ENCODE data around the gene PAPPA2. TPM values are rescaled to one million over a fixed set of nuclear protein-coding genes. Genes with fewer than 3 reads are reported as not detected.

Gene PAPPA2
- total RNA-seq, 1 experiment from 2014 or later = 0.06 TPM

DNA sequence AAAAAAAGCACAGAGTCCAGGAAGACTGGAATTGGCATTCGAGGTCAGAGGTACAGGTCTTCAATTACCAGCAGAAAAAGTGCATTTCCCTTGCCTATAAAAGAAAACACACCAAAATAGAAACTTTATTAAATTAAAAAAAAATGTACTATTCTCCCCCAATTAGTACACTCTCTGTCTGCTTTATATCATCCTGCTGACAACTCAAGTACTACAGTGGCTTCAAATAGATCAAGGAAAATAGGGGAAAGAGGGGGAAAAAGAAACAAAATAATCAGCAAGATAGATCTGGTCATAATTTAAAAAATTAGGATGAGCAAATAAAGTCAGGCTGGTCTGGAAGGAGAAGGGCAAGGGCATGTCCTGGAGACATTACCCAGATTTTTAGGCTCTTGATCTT lies 315.1 kb downstream of the PAPPA2 start:
- Histone ChIP-seq H3K27ac (ENCODE audit: low read depth, low read length, poor library complexity, severe bottlenecking) (no peak overlapping the region), H3K4me1 (ENCODE audit: insufficient read depth, low read length, poor library complexity, severe bottlenecking) (no peaks in the 10 kb centered on the region), H3K36me3 (ENCODE audit: insufficient read depth, low read length, poor library complexity, severe bottlenecking) (no peaks in the 10 kb centered on the region), H3K27me3 (replicated peaks; ENCODE audit: insufficient read depth, low read depth, low read length, poor library complexity) (peaks cover 29% of the 10 kb centered on the region), H3K9me3 (ENCODE audit: low read depth, low read length, poor library complexity, severe bottlenecking) (no peaks in the 10 kb centered on the region), H3K4me3 (ENCODE audit: low read depth, low read length, poor library complexity, severe bottlenecking) (no peak overlapping the region)
- CTCF ChIA-PET = no interaction called here
- intact Hi-C loops (cut with micrococcal nuclease; ENCODE audit: unreplicated experiment) = loop anchor here (10.0 kb wide), 1 partner anchor 57 kb away; no protein-coding TSS in a partner anchor
- no peak for TF ChIP-seq EZH2 (IDR thresholded peaks at IDR 0.05; ENCODE audit: borderline replicate concordance, low read depth, low read length, poor library complexity, severe bottlenecking)
- TF ChIP-seq, protein P1, sequence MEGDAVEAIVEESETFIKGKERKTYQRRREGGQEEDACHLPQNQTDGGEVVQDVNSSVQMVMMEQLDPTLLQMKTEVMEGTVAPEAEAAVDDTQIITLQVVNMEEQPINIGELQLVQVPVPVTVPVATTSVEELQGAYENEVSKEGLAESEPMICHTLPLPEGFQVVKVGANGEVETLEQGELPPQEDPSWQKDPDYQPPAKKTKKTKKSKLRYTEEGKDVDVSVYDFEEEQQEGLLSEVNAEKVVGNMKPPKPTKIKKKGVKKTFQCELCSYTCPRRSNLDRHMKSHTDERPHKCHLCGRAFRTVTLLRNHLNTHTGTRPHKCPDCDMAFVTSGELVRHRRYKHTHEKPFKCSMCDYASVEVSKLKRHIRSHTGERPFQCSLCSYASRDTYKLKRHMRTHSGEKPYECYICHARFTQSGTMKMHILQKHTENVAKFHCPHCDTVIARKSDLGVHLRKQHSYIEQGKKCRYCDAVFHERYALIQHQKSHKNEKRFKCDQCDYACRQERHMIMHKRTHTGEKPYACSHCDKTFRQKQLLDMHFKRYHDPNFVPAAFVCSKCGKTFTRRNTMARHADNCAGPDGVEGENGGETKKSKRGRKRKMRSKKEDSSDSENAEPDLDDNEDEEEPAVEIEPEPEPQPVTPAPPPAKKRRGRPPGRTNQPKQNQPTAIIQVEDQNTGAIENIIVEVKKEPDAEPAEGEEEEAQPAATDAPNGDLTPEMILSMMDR (conservative IDR thresholded peaks at IDR 0.05; ENCODE audit: low read depth, low read length) = no peak
- DNase-seq (ENCODE audit: low spot score) = no peak
- no TSS peak for BruUV-seq (replicated peaks)
- POLR2A ChIA-PET (ENCODE audit: low non-redundant PET) = no interaction called here

DNA sequence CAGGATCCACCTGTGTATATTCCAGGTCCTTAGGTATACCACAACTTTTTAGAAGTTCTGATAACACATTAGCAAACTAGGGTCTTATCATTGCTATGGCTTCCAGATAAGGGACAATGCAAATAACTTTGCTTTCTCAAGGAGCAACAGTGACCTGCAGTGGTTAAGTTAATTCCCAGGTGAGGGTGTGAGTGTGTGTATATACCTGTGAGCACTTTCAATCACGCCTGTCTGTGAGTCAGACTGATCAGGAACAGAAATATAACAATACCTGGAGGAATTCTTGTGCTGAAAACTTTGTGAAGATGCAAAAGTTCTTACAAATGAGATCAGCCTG lies 317.0 kb downstream of the PAPPA2 start:
- POLR2A ChIA-PET (ENCODE audit: low non-redundant PET) = no interaction called here
- no TSS peak for BruUV-seq (replicated peaks)
- DNase-seq (ENCODE audit: low spot score) = no peak

GRCh38 chr1:176783309-176783708 lies 320.3 kb downstream of the PAPPA2 start:
- H3K27me3 ChIP-seq (replicated peaks; ENCODE audit: insufficient read depth, low read depth, low read length, poor library complexity) = peaks cover 17% of the 10 kb centered on the region
- H3K36me3 ChIP-seq (ENCODE audit: insufficient read depth, low read length, poor library complexity, severe bottlenecking) = no peaks in the 10 kb centered on the region
- ChIA-PET CTCF (no interaction called here), POLR2A (ENCODE audit: low non-redundant PET) (no interaction called here)
- no peaks in the 10 kb centered on the region for H3K4me1 ChIP-seq (ENCODE audit: insufficient read depth, low read length, poor library complexity, severe bottlenecking)
- DNase-seq (ENCODE audit: low spot score) = no peak
- H3K4me3 ChIP-seq (ENCODE audit: low read depth, low read length, poor library complexity, severe bottlenecking) = no peak overlapping the region
- H3K27ac ChIP-seq (ENCODE audit: low read depth, low read length, poor library complexity, severe bottlenecking) = no peak overlapping the region
- no peaks in the 10 kb centered on the region for H3K9me3 ChIP-seq (ENCODE audit: low read depth, low read length, poor library complexity, severe bottlenecking)
- TF ChIP-seq EZH2 (IDR thresholded peaks at IDR 0.05; ENCODE audit: borderline replicate concordance, low read depth, low read length, poor library complexity, severe bottlenecking) = no peak
- TF ChIP-seq, protein P1 (conservative IDR thresholded peaks at IDR 0.05; ENCODE audit: low read depth, low read length) = no peak
- BruUV-seq (replicated peaks) = no TSS peak
- intact Hi-C loops (cut with micrococcal nuclease; ENCODE audit: unreplicated experiment) = no loop called here

More for the DNA sequence above, 317.0 kb downstream of the PAPPA2 start:
- H3K27ac ChIP-seq (ENCODE audit: low read depth, low read length, poor library complexity, severe bottlenecking) = no peak overlapping the region
- TF ChIP-seq, protein P1 (conservative IDR thresholded peaks at IDR 0.05; ENCODE audit: low read depth, low read length) = no peak
- no peak for TF ChIP-seq EZH2 (IDR thresholded peaks at IDR 0.05; ENCODE audit: borderline replicate concordance, low read depth, low read length, poor library complexity, severe bottlenecking)
- intact Hi-C loops (cut with micrococcal nuclease; ENCODE audit: unreplicated experiment) = loop anchor here (10.0 kb wide), 1 partner anchor 55 kb away; no protein-coding TSS in a partner anchor
- no peaks in the 10 kb centered on the region for H3K9me3 ChIP-seq (ENCODE audit: low read depth, low read length, poor library complexity, severe bottlenecking)
- no peaks in the 10 kb centered on the region for H3K36me3 ChIP-seq (ENCODE audit: insufficient read depth, low read length, poor library complexity, severe bottlenecking)
- CTCF ChIA-PET = no interaction called here
- H3K4me3 ChIP-seq (ENCODE audit: low read depth, low read length, poor library complexity, severe bottlenecking) = no peak overlapping the region
- no peaks in the 10 kb centered on the region for H3K4me1 ChIP-seq (ENCODE audit: insufficient read depth, low read length, poor library complexity, severe bottlenecking)
- H3K27me3 ChIP-seq (replicated peaks; ENCODE audit: insufficient read depth, low read depth, low read length, poor library complexity) = peaks cover 29% of the 10 kb centered on the region
